C4-2B (cell line): ENCODE measurements around the gene SLC35F3.
"Not testable (repeated sequence)": the region's sequence is repeated elsewhere in the genome, so short reads cannot be mapped to it uniquely, and the experiment has no call there.

Experiments
- CTCF ChIP-seq: fragments of 450-650 bp; conservative IDR thresholded peaks from 2 replicates; pipeline ENCODE4 v1.5.1; 2017; ENCODE audit warnings: mild to moderate bottlenecking
- ZFX ChIP-seq: fragments of 450-650 bp; IDR thresholded peaks from 2 replicates; pipeline ENCODE4 v1.6.1; 2017

GRCh38 chr1:234176847-234177246 lies 272.4 kb downstream of the SLC35F3 start:
- TF ChIP-seq CTCF, ZFX: not testable (repeated sequence)
